ENCODE measurements around the gene SYNPO2L.
"Not testable (repeated sequence)": the region's sequence is repeated elsewhere in the genome, so short reads cannot be mapped to it uniquely, and the experiment has no call there.

SYNPO2L gene

GRCh38 chr10:73655990-73656298 is at the start of gene SYNPO2L:
TSS of gene SYNPO2L (minus strand) at chr10:73656029. CDS start at chr10:73655922, 107 bp downstream.
- no peak for DNase-seq

GRCh38 chr10:73703924-73704323 is 48.1 kb upstream of the SYNPO2L start:
- not testable (repeated sequence) for DNase-seq

- DNase-seq: not testable (repeated sequence)
These were observed 43.0 kb upstream of the SYNPO2L start for GRCh38 chr10:73698819-73699218.

- not testable (repeated sequence) for DNase-seq
These were observed 41.9 kb upstream of the SYNPO2L start, which contains the start of gene AGAP5 for GRCh38 chr10:73697675-73698159. TSS of gene AGAP5 (minus strand) at chr10:73698109. CDS start at chr10:73697755, 354 bp downstream.

- DNase-seq: not testable (repeated sequence)
These were observed 39.5 kb upstream of the SYNPO2L start for GRCh38 chr10:73695302-73695701.

- DNase-seq: not testable (repeated sequence)
These were observed 34.9 kb upstream of the SYNPO2L start for GRCh38 chr10:73690755-73691154.

- not testable (repeated sequence) for DNase-seq
These were observed 33.8 kb upstream of the SYNPO2L start for GRCh38 chr10:73689596-73689995.

- DNase-seq: not testable (repeated sequence)
These were observed 31.8 kb upstream of the SYNPO2L start for GRCh38 chr10:73687641-73688040.

- not testable (repeated sequence) for DNase-seq
These were observed 18.7 kb upstream of the SYNPO2L start for GRCh38 chr10:73674546-73674945.

- DNase-seq: not testable (repeated sequence)
These were observed 12.5 kb upstream of the SYNPO2L start for GRCh38 chr10:73668378-73668777.

- not testable (repeated sequence) for DNase-seq
These were observed 10.5 kb upstream of the SYNPO2L start for GRCh38 chr10:73666153-73666809.

- DNase-seq: not testable (repeated sequence)
These were observed 9.8 kb upstream of the SYNPO2L start for GRCh38 chr10:73665581-73665980.

- DNase-seq: not testable (repeated sequence)
These were observed 8.6 kb upstream of the SYNPO2L start for GRCh38 chr10:73664156-73665040.

GRCh38 chr10:73663621-73664020 is 7.8 kb upstream of the SYNPO2L start:
- DNase-seq: not testable (repeated sequence)

GRCh38 chr10:73662705-73663104 is 6.9 kb upstream of the SYNPO2L start:
- DNase-seq: not testable (repeated sequence)

GRCh38 chr10:73655257-73655989 is 406 bp downstream of the SYNPO2L start:
- no peak for DNase-seq

GRCh38 chr10:73653701-73654100 is 2.1 kb downstream of the SYNPO2L start:
- no peak for DNase-seq

- DNase-seq: no peak
These were observed 2.6 kb downstream of the SYNPO2L start for GRCh38 chr10:73653195-73653594.

GRCh38 chr10:73650537-73651331 is 5.1 kb downstream of the SYNPO2L start:
- DNase-seq: no peak

- no peak for DNase-seq
These were observed 5.8 kb downstream of the SYNPO2L start for GRCh38 chr10:73649876-73650536.

GRCh38 chr10:73648975-73649829 is 6.6 kb downstream of the SYNPO2L start:
- no peak for DNase-seq
